Cerebellar cortex (tissue), 1 donor: ENCODE results near the gene NOTCH2.

Experiments
- DNase-seq: peaks from one replicate; pipeline ENCODE4 v3.0.0-alpha.2; 2015; ENCODE audit warnings: low spot score

The NOTCH2 gene

GRCh38 chr1:119873135-119874015 lies 196.1 kb downstream of the NOTCH2 start:
- DNase-seq, result no peak

- no peak for DNase-seq
These were observed 197.6 kb downstream of the NOTCH2 start for GRCh38 chr1:119871881-119872280.

DNA sequence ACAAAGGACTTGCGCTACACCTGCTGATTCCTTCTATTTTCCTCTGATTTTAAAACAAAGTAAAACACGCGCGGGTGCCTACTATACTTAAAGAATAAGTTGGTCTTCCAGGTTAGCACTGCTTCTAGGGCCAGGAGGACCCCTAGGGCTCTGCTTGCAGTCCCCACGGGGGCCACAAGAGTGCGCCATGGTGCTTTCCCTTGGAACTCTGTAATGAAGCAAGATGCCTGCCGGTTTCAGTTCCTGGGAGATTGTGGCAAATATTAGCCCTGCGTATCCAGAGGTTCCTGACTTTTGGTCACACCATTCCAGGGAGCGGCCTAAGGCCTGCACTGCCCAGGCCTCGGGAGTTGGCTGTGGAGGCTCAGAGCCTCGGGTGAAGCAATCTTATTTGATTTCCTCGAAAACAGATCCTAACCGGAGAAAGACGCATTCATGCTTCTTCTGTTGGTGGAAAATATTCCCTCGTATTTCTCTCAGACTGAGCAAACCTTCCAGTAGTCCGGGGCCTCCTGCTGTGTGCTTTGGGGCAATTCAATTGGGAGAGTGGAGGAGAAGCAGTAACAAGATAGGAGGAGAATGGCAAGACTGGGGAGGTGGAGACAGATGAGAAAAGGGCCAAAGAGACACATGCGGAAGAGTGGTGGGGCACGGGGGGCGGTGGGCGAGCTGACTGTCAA lies 198.4 kb downstream of the NOTCH2 start:
- peak; percentile 59 for DNase-seq

- DNase-seq, result no peak
These were observed 199.5 kb downstream of the NOTCH2 start for GRCh38 chr1:119869995-119870394.

DNA sequence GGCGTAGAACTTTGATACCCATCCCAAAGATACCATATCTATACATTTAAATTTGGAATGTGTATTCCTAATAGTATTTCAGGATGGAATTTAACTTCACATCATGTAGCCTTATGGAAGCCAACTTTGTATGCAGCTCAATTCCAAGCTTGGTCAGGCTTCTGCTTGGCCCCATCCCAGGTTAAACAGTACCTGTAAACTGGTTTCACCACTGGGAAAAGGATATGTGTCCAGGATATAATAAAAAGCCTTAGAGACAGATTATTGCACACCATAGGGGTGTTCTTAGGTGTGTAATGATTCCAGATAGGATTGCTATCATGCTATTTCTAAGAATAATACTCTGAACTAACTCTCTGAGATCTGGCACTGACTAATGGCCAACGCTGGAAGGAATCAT lies 201.3 kb downstream of the NOTCH2 start:
- no peak for DNase-seq

DNA sequence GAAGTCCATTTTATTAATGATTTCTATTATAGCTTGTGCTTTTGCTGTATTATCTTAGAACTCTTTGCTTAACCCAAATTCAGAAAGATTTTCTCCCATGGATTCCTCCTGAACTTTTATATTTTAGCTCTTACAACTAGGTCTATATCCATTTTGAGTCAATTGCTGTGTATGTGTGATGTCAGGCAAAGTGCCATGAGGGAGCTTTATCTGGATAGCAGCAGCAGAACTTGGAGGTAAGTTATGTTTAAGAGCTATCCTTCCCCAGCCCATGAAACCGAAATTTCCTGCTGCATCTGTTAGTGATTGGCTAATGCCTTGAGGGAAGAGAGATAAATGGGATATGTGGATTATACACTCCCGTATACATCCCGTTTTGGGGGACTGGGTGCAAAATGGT lies 203.0 kb downstream of the NOTCH2 start:
- DNase-seq, result no peak

DNA sequence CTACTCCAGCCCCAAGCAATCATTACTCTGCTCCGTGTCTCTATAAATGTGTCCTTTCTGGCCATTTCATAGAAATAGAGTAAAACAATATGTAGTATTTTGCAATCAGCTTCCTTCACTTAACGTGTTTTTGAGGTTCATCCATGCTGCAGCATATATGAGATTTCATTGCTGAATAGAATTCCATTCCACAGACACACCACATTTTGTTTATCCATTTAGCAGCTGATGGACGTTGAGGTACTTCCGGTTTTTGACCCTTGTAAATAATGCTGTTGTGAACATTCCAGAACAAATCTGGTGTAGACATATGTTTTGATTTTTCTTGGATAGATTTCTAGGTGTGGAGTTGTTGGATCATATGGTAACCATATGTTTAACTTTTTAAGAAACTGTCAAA lies 203.8 kb downstream of the NOTCH2 start:
- DNase-seq, result no peak

GRCh38 chr1:119862276-119862675 lies 207.2 kb downstream of the NOTCH2 start:
- DNase-seq, result no peak
